Neural crest cell (in vitro differentiated cells): ENCODE data around the gene UTY. TPM values are rescaled to one million over a fixed set of nuclear protein-coding genes. Genes with fewer than 3 reads are reported as not detected.

Source experiments
- DNase-seq: peaks from one replicate; pipeline ENCODE4 v3.0.0; 2021; ENCODE audit warnings: low read depth, mixed read lengths, low spot score
- H3K27ac Mint-ChIP-seq: one replicate; pipeline ENCODE4 v1.8.0; 2021; ENCODE audit warnings: mild to moderate bottlenecking, mixed read lengths; ENCODE audit not compliant: unreplicated experiment
- H3K27me3 Mint-ChIP-seq: 2 replicates; pipeline ENCODE4 v1.8.0; 2021; ENCODE audit warnings: low read depth, mild to moderate bottlenecking, mixed read lengths
- H3K36me3 Mint-ChIP-seq: 2 replicates; pipeline ENCODE4 v1.8.0; 2021; ENCODE audit warnings: low read depth, mild to moderate bottlenecking, mixed read lengths
- H3K4me1 Mint-ChIP-seq: 2 replicates; pipeline ENCODE4 v1.8.0; 2021; ENCODE audit warnings: mixed read lengths
- H3K4me3 Mint-ChIP-seq: one replicate; pipeline ENCODE4 v1.8.0; 2021; ENCODE audit warnings: mild to moderate bottlenecking, mixed read lengths
- H3K9me3 Mint-ChIP-seq: 2 replicates; pipeline ENCODE4 v1.8.0; 2021; ENCODE audit warnings: mixed read lengths
- CTCF ChIP-seq: fragments of 200-600 bp; sonication (generic); conservative IDR thresholded peaks from 2 replicates; pipeline ENCODE4 v1.5.0; 2021; ENCODE audit warnings: antibody characterized with exemption, mild to moderate bottlenecking
- total RNA-seq: library from RNA; stranded (reverse); gene quantifications from 2 replicates; pipeline ENCODE4 v1.2.1, GENCODE V29; 2021

The UTY gene
- total RNA-seq, 1 donor from 2014 or later = not detected

- no peak for DNase-seq
- no peaks in the 10 kb centered on the region for H3K9me3 Mint-ChIP-seq
- H3K27me3 Mint-ChIP-seq = no peaks in the 10 kb centered on the region
These were observed 252.4 kb downstream of the UTY start for GRCh38 chrY:13227354-13227953.

GRCh38 chrY:13210961-13211646, 268.7 kb downstream of the UTY start:
- DNase-seq = no peak
- no peak overlapping the region for H3K27ac Mint-ChIP-seq
- H3K27me3 Mint-ChIP-seq = no peaks in the 10 kb centered on the region
- H3K36me3 Mint-ChIP-seq = no peaks in the 10 kb centered on the region
- H3K9me3 Mint-ChIP-seq = no peaks in the 10 kb centered on the region
- no peak for TF ChIP-seq CTCF
- no peaks in the 10 kb centered on the region for H3K4me1 Mint-ChIP-seq
- H3K4me3 Mint-ChIP-seq = no peak overlapping the region

More at GRCh38 chrY:13227354-13227953, 252.4 kb downstream of the UTY start:
- no peak for TF ChIP-seq CTCF
- no peak overlapping the region for H3K4me3 Mint-ChIP-seq
- no peaks in the 10 kb centered on the region for H3K36me3 Mint-ChIP-seq
- H3K27ac Mint-ChIP-seq = no peak overlapping the region
- no peaks in the 10 kb centered on the region for H3K4me1 Mint-ChIP-seq

GRCh38 chrY:13205214-13205613, 274.6 kb downstream of the UTY start:
- Mint-ChIP-seq H3K4me1 (no peaks in the 10 kb centered on the region), H3K9me3 (no peaks in the 10 kb centered on the region), H3K27me3 (no peaks in the 10 kb centered on the region), H3K36me3 (no peaks in the 10 kb centered on the region), H3K27ac (no peak overlapping the region), H3K4me3 (no peak overlapping the region)
- DNase-seq = no peak
- TF ChIP-seq CTCF = no peak

Other genes starting within 250 kb of the UTY start
- gene TMSB4Y, start 223.9 kb upstream of the UTY start, total RNA-seq = not detected in 2 replicates